ENCODE results near the gene FOXK1.
A peak's percentile ranks its signal among the peaks of the same experiment; 100 is the strongest.
"Not testable (repeated sequence)": the region's sequence is repeated elsewhere in the genome, so short reads cannot be mapped to it uniquely, and the experiment has no call there.

FOXK1 gene

DNA sequence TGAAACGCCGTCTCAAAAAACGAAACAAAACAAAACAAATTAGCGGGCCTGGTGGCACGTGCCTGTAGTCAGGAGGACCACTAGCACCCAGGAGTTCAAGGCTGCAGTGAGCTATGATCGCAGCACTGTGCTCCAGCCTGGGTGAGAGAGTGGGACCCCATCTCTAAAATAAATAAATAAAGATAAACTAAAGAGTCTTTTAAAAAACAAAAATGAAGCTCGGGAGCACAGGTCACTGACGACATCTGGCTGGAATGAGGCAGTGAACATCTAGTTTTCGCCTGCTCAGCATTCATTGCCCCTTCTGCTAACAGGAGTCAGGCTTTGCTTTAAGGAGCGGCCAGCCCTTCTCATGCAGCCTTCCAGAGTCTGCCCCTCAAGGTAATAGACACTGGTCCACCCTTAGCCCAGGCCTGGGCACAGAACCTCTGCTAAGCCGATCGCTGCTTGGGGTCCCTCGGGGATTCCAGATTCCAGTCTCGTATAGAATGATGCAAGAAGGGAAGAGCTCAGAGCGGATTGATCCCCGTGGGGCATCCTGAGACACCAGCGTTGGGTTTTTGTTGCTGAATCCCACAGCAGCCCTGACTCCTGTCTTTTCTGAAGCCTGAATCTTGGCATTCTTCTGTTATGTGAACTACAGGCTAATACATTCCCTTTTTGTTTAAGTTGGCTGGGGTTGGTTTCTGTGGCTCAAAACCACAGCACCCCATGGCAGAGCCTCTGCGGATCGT is 14.2 kb upstream of the FOXK1 start:
- peak; percentile 71 to 75 for DNase-seq (ENCODE audit: low read depth in 2 of 2)

DNA sequence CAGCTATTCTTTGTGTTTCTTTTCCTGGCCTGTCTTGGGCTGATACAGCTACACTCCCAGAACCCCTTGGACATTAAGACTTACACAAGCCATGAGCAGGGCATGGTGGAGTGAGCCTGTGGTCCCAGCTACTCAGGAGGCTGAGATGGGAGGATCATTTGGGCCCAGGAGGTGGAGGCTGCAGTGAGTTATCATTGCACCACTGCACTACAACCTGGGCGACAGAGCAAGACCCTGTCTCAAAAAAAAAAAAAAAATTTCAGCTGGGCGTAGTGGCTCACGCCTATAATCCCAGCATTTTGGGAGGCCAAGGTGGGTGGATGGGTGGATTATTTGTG is 13.6 kb upstream of the FOXK1 start:
- no peak for DNase-seq (ENCODE audit: low read depth in 2 of 2)

DNA sequence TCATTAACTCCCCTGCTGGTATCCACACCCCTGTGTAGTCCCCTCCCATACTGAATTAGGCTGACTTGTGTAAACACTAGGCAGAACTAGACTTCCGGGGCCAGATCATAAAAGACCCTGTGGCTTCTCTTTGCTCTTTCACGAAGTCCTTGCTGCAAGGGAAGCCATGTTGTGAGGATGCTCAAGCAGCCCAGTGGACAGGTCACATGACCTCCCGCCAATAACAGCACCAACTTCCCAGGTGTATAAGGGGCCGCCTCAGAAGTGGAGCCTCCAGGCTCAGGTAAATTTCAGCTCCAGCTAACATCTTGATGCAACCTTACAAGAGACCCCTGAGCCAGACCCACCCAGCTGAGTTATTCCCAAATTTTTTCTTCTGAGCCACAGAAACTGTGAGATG is 11.3 kb upstream of the FOXK1 start:
- DNase-seq (ENCODE audit: low read depth in 2 of 2): no peak

DNA sequence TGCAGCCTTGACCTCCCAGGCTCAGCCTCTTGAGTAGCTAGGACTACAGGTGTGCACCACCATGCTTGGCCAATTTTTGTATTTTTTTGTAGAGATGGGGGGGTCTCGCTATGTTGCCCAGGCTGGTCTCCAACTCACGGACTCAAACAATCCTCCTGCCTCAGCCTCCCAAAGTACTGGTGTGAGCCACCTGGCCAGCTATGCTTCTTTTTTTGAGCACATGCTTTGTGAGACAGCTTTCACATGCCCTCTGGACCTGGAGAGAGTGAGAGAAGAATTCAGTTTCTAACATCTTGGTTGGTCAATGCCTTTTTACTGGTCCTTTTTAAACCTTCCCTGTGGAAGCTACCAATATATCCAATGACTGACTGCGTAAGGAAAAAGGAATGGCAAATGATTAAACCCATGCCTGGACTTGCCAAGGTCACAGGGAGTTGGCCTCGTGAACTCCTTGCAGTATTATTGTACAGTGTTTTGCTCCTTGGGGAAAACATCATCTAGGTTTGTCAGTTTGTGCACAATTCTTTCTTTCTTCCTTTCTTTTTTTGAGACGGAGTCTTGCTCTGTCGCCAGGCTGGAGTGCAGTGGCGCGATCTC is 6.2 kb upstream of the FOXK1 start:
- no peak for DNase-seq (ENCODE audit: low read depth in 2 of 2)

DNA sequence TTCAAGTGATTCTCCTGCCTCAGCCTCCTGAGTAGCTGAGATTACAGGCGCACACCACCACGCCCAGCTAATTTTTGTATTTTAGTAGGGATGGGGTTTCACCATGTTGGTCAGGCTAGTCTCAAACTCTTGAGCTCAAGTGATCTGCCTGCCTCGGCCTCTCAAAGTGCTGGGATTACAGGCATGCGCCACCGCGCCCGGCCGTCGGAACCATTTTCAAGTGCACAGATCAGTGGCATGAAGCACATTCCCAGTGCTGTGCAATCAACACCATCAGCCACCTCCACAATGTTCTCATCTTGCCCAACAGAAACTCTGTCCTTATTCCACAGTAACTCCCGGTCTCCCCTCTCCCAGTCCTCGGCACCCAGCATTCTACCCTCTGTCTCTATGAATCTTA is 4.6 kb upstream of the FOXK1 start:
- DNase-seq (ENCODE audit: low read depth in 2 of 2): not testable (repeated sequence)

DNA sequence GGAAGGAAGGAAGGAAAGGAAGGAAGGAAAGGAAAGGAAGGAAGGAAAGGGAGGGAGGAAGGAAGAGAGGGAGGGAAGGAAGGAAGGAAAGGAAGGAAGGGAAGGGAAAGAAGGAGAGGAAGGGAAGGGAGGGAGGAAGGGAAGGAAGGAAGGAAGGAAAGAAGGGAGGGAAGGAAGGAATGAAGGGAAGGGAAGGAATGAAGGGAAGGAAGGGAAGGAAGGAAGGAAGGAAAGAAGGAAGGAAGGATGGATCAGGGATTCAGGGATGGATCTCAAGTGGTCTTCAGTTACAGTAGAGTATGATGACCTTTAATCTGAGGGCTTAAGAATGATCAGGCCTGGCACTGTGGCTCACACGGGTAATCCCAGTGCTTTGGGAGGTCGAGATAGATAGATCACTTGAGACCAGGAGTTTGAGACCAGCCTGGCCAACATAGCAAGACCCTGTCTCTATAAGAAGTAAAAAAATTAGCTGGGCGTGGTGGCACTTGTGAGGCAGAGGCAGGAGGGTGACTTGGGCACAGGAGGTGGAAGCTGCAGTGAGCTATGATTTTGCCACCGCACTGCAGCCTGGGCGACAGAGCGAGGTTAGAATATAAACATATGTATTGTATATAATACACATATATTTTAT is 760 bp upstream of the FOXK1 start:
- DNase-seq (ENCODE audit: low read depth in 2 of 2): no peak

DNA sequence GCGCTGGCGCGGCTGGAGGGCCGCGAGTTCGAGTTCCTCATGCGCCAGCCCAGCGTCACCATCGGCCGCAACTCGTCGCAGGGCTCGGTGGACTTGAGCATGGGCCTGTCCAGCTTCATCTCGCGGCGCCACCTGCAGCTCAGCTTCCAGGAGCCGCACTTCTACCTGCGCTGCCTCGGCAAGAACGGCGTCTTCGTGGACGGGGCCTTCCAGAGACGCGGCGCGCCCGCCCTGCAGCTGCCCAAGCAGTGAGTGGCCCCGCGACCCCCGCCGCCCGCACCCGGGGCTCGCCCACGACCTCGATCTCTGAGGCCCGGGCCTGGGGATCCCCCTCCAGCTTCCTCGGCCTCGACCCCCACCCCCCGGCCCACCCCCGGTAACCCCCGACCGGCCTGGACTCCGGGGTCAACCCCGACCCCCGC is 537 bp downstream of the FOXK1 start:
- no peak for DNase-seq (ENCODE audit: low read depth in 2 of 2)

DNA sequence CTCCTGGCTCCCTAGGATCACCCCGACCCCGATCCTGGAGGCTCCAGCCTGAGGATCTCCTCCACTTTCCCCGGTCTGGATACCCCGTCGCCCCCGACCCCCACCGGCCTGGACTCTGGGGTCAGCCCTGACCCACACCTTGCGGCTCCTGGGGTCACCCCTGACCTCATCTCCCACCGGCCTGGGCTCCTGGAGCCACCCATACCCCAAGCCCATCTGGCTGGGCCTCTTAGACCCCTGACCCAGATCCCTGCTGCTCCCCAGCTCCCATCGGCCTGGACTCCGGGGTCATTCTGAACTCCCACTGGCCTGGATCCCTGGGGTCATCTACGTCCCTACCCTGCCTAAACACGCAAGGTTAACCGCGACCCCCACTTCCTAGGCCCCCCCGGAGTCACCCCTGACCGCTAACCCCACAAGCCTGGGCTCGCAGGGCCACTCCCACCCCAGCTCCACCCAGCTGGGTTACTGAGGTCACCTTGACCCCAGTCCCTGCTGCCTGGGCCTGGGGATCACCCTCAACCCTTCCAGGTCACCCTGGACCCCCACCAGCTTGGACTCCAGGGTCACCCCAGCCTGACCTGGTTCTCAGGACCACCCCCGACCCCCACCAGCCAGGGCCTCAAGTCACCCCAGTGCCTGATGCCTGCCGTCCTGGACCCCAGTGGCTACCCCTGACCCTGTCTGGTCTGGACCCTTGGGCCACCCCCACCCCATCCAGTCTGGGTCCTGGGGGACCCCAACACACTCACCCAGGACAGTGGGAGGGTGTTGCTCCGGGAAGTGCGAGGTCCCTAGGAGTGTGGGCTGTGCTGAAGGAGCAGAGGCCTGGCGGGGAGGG is 1.2 kb downstream of the FOXK1 start:
- no peak for DNase-seq (ENCODE audit: low read depth in 2 of 2)

DNA sequence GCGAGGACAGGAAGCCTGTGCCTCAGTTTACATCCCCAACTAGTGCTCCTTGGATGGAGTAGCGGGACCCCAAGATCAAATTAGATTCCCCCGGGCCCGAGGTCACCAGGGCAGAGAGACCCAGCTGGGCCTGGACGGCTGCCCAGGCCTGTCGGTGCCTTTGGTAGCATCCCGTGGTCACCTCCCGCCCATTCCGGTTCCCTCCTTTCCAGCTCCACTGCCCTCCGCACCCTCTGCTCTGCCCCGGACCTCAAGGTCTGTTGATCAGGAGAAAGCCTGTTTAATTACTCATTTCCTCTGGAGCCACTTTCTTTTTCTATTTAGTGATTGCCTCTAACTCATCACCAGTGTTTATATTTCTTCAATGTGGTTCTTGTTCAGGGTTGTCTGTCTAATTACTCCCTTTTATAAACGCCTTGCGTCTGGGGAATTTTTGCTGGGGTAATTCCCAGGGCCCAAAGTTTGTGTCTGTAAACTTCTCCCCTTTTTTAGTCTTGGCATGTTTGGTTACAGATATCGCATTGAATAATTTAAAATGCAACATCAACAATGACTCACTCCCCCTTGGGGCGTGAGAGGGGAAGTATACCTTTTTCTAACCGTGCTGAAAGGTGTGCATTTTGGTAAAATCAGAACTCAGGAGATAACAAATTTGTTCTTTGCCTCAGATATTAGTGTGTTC is 1.9 kb downstream of the FOXK1 start:
- no peak for DNase-seq (ENCODE audit: low read depth in 2 of 2)

DNA sequence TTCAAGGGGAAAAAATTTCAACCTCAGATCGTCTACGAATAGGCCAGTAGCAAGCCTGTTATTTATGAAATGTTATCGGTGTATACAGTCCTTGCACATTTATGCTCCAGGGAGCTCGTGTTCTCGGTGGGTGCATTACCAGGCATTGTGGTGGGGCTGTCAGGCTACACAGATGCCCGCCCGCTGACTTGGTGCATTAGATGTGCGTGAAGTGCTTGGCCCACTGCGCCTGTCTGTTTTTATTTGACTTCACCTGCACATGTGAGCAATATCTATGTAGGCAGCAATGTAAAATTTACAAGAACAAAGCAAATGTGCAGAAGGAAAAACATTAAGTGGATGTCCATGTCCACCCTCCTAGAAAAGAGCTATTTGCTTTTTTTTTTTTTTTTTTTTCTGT is 2.8 kb downstream of the FOXK1 start:
- no peak for DNase-seq (ENCODE audit: low read depth in 2 of 2)

DNA sequence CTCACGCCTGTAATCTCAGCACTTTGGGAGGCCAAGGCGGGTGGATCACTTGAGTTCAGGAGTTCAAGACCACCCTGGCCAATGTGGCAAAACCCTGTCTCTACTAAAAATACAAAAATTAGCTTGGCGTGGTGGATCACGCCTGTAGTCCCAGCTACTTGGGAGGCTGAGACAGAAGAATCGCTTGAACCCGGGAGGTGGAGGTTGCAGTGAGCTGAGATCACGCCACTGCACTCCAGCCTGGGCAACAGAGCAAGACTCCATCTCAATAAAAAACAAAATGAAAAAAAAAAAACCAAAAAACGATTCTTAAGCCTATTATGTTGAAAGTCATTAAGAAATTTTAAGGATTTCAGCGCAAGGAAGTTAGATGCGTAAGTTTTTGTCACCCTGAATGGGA is 3.6 kb downstream of the FOXK1 start:
- not testable (repeated sequence) for DNase-seq (ENCODE audit: low read depth in 2 of 2)

DNA sequence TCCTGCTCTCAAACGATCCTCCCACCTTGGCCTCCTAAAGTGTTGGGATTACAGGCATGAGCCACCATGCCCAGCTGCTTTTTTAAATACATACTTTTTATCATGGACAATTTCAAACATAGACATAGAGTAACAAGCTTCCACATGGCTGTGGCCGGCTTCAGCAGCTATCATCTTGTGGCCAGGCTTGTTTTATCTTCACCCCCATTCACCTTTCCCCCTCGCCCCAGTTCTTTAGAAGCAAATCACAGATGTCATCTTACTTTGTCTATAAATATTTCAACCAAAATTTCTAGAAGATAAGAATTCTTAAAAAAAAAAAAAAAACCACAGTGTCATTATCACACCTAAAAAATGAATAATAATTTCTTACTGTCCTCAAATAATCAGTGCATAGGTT is 5.9 kb downstream of the FOXK1 start:
- DNase-seq (ENCODE audit: low read depth in 2 of 2): no peak

DNA sequence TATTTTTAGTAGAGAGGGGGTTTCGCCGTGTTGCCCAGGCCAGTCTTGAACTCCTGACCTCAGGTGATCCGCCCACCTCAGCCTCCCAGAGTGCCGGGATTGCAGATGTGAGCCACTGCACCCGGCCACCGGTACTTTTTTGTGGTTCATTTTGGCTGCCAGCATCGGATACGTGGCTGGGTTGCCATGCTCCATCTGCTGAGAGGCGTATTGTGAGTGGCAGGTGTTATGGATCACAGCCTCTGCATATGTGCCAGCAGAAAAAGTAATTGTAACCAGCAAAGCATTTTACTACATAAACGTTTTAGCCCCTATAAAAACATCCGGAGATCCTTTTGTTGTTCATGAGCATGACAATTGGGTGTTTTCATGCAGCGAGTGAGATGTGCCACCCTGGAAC is 7.1 kb downstream of the FOXK1 start:
- no peak for DNase-seq (ENCODE audit: low read depth in 2 of 2)

DNA sequence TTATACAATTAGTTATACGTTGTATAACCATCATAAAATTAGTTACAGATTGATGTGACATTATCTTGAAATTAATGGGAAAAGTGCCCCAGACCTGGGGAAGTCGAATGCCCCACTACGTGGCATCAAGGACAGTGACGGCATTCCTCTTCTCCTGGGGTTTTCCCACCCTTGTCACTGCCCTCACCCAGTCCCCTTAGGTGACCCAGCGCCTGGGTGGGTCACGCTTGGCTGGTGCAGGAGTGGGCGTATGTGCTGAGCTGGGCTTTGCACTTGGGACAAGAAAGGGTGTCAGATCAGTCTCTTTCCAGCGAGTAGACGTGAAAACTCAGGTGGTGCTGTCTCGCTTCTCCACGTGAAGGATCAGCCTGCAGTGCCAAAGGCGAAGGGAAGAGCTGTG is 7.6 kb downstream of the FOXK1 start:
- DNase-seq (ENCODE audit: low read depth in 2 of 2): no peak

DNA sequence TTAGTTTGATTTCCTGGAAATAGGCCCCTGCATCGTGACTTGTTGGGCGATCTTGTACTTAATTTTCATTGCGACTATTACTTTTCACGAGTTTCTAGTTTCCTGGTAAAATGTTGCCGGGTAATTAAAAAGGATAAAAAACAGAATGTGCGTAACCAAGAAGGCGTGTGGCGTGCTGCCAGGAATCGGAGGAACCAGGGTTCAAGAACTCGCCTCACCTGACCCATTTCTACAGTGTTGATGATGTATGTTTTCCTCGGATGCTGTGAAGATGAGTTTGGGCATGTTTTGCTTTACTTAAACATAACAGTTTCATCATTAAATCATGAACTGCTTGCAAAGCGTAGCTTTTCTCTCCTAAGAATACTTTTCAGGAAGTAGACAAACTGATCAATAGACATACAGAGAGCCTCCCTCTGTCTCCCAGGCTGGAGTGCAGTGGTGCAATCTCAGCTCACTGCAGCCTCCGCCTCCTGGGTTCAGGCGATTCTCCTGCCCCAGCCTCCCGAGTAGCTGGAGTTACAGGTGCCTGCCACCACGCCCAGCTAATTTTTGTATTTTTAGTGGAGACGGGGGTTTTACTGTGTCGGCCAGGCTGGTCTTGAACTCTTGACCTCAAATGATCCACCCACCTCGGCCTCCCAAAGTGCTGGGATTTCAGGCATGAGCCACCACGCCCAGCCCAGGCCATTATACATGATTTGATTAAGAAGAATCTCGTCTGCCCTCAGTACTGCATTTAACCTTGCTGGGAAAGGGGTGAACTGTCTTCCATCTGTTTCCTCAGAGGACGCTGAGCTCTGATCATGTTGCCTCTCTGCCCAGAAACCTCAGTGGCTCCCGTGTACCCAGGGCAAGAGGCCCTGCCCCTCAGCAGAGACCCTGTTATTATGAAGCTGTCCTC is 9.1 kb downstream of the FOXK1 start:
- DNase-seq (ENCODE audit: low read depth in 2 of 2): no peak

DNA sequence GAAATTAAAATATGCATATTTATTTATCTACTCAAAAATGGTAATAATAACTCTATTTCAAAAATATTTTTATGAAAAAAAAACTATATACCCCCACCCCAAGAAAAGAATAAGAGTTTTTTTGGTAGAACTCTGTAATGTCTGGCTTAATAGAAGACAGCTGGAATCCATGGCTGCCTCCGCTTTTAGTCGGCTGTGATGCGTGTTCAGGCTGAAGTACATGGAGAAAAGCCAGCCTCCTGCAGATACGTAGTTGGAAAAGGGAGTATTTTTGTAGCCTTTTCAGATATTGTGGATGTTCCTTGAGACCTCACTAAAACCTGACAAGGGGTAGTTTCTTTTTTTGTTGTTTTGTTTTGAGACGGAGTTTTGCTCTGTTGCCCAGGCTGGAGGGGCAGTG is 10.0 kb downstream of the FOXK1 start:
- DNase-seq (ENCODE audit: low read depth in 2 of 2): no peak

DNA sequence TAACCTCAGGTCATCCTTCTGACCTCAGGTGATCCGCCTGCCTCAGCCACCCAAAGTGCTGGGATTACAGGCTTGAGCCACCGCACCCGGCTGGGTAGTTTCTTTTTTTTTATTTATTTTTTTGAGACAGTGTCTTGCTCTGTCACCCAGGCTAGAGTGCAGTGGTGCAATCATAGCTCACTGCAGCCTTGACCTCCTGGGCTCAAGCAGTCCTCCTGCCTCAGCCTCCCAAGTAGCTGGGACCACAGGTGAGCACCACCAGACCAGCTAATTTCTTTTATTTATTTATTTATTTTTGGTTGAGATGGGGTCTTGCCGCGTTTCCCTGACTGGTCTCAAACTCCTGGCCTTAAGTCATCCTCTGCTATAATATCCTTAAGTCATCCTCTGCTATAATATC is 10.5 kb downstream of the FOXK1 start:
- DNase-seq (ENCODE audit: low read depth in 2 of 2): not testable (repeated sequence)

DNA sequence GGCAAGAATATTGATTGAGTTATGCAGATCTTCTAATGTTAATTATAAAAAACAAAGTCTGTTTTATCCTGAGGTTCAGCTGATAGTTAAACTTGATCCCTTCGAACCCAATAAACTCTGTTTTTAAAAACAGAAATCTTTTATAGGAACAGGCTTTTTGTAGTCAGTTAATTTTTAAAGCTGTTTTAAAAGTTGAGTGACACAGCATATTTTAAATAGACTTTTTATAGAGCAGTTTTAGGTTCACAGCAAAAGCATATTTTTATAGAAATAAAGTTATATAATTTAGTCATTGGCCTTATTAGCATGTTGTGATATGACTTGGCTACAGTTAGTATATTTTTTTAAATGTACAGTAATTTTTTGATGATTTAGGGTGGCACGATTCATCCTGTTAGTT is 11.1 kb downstream of the FOXK1 start:
- no peak for DNase-seq (ENCODE audit: low read depth in 2 of 2)

DNA sequence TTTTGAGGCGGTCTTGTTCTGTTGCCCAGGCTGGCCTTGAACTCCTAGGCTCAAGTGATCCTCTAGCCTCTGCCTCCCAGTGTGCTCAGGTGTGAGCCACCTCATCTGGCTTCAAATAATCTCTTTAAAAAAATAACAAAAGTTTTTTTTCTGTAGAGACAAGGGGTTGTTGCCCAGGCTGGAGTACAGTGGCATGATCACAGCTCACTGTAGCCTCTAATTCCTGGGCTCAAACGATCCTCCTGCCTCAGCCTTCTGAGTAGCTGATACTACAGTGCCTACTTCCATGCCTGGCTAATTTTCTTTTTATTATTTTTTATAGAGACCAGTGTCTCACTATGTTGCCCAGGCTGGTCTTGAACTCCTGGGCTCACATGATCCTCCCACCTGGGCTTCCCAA is 11.7 kb downstream of the FOXK1 start:
- DNase-seq (ENCODE audit: low read depth in 2 of 2): no peak

DNA sequence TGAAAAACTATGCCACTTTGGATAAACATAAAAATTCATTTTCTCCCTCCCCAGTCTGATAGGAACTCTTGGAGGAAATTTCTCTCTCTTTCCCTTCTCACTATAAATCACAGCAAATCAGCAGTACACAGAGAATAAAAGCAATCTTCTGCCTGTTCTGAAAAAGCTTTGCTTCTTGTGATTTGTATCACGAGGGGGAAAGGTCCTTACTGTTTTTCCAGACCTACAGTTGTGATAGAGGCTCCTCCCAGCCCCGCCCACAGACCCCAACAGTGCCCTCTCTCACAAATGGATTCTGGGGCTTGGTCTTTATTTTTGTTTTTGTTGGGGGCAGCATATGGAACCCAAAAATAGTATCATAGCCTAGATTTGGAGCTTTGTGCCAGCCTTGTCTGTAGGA is 12.2 kb downstream of the FOXK1 start:
- no peak for DNase-seq (ENCODE audit: low read depth in 2 of 2)

DNA sequence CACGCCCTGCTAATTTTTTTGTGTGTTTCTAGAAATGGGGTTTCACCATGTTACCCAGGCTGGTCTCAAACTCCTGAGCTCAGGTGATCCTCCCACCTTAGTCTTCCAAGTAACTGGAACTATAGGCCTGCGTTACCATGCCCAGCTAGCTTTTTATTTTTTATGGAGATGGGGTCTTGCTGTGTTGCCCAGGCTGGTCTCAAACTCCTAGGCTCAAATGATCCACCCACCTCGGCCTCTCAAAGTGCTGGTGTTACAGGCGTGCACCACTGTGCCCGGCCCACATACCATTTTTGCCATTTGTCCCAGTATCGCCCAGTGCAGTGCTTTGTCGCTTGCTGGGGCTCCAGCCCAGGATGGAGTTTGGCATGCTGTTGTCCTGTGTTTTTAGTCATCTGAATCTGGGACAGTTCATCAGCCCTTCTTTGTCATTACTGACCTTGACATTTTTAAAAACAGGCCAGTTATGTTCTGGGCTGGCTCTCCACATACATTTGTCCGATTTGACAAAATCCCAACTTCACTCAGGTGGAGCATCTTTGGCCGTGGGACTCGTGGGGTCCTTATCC is 16.7 kb downstream of the FOXK1 start:
- no peak for DNase-seq (ENCODE audit: low read depth in 2 of 2)
